Cerebellar nuclear complex (tissue), 1 donor: ENCODE data around the gene PRMT1.

Experiments used
- DNase-seq, 2 experiments: peaks; one replicate each; lab custom pipeline; 2025; lab: John Stamatoyannopoulos, UW

The PRMT1 gene

GRCh38 chr19:49651029-49651819 lies 25.8 kb upstream of the PRMT1 start:
- DNase-seq: no peak

- no peak for DNase-seq
These were observed 25.1 kb upstream of the PRMT1 start for GRCh38 chr19:49651820-49652550.

GRCh38 chr19:49652551-49653465 lies 24.3 kb upstream of the PRMT1 start:
- no peak for DNase-seq

GRCh38 chr19:49653466-49653806 lies 23.6 kb upstream of the PRMT1 start:
- DNase-seq: no peak

GRCh38 chr19:49654581-49654980 lies 22.5 kb upstream of the PRMT1 start:
- DNase-seq: no peak

GRCh38 chr19:49655570-49656455 lies 21.3 kb upstream of the PRMT1 start:
- DNase-seq: no peak

- no peak for DNase-seq
These were observed 20.5 kb upstream of the PRMT1 start for GRCh38 chr19:49656456-49657109.

GRCh38 chr19:49657493-49658138 lies 19.5 kb upstream of the PRMT1 start:
- no peak for DNase-seq

- DNase-seq: no peak
These were observed 18.9 kb upstream of the PRMT1 start for GRCh38 chr19:49658139-49658517.

GRCh38 chr19:49658566-49659442 lies 18.3 kb upstream of the PRMT1 start:
- no peak for DNase-seq

GRCh38 chr19:49660338-49660961 lies 16.6 kb upstream of the PRMT1 start:
- DNase-seq: no peak

GRCh38 chr19:49662011-49662410 lies 15.1 kb upstream of the PRMT1 start:
- DNase-seq: no peak

- DNase-seq: no peak
These were observed 13.8 kb upstream of the PRMT1 start for GRCh38 chr19:49663224-49663623.

- DNase-seq: peak; percentile 29 to 60
These were observed 12.7 kb upstream of the PRMT1 start for GRCh38 chr19:49664171-49665035.

GRCh38 chr19:49665036-49665350 lies 12.1 kb upstream of the PRMT1 start:
- no peak for DNase-seq

- peak; percentile 37 to 66 for DNase-seq
These were observed 11.5 kb upstream of the PRMT1 start, which contains the start of the genes BCL2L12 and IRF3 for GRCh38 chr19:49665351-49666119. Gene BCL2L12 (plus strand): TSS chr19:49665933. CDS start chr19:49666693, 760 bp downstream. Gene IRF3 (minus strand): TSS chr19:49665857. CDS start chr19:49664838, 1,019 bp downstream.

GRCh38 chr19:49666120-49666444 lies 11.0 kb upstream of the PRMT1 start:
- DNase-seq: no peak
